ENCODE results near the gene DIP2C. TPM values are rescaled to one million over a fixed set of nuclear protein-coding genes. Genes with fewer than 3 reads are reported as not detected.
"Not testable (repeated sequence)": the region's sequence is repeated elsewhere in the genome, so short reads cannot be mapped to it uniquely, and the experiment has no call there.

Gene DIP2C
- polyA plus RNA-seq, 2 donors, result 2.2 to 2.7 TPM

GRCh38 chr10:265816-266588, 423.5 kb downstream of the DIP2C start:
- not testable (repeated sequence) for H3K36me3 ChIP-seq (ENCODE audit: control insufficient read depth in 2 of 2, insufficient read depth in 2 of 2, low read length in 1 of 2); H3K4me1 ChIP-seq (ENCODE audit: control insufficient read depth in 2 of 2, insufficient read depth in 2 of 2, low read length in 1 of 2); H3K9me3 ChIP-seq (ENCODE audit: control insufficient read depth in 2 of 2, insufficient read depth in 1 of 2, low read depth in 1 of 2, low read length in 1 of 2); H3K27me3 ChIP-seq (ENCODE audit: control insufficient read depth in 1 of 2, insufficient read depth in 2 of 2, low read length in 2 of 2); H3K4me3 ChIP-seq (ENCODE audit: low read depth in 1 of 2, low read length in 2 of 2); H3K27ac ChIP-seq (ENCODE audit: low read depth in 2 of 2, low read length in 1 of 2)
- WGBS, 2 donors, result 79 to 86% methylated on average over 3 to 4 of the region's 5 CpGs

DNA sequence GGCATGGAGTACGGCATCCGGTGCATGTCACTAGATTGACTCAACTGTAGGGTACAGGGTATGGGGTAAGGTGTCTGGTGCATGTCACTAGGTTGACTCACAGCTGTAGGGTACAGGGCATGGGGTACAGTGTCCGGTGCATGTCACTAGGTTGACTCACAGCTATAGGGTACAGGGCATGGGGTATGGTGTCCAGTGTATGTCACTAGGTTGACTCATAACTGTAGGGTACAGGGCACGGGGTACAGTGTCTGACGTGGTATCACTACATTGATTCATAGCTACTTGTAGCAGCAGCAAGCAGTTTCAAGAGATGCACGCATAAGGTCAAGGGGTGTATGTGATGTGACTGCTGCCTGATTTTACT, 424.4 kb downstream of the DIP2C start:
- not testable (repeated sequence) for H3K27ac ChIP-seq (ENCODE audit: low read depth in 2 of 2, low read length in 1 of 2); H3K4me3 ChIP-seq (ENCODE audit: low read depth in 1 of 2, low read length in 2 of 2); H3K27me3 ChIP-seq (ENCODE audit: control insufficient read depth in 1 of 2, insufficient read depth in 2 of 2, low read length in 2 of 2); H3K9me3 ChIP-seq (ENCODE audit: control insufficient read depth in 2 of 2, insufficient read depth in 1 of 2, low read depth in 1 of 2, low read length in 1 of 2); H3K36me3 ChIP-seq (ENCODE audit: control insufficient read depth in 2 of 2, insufficient read depth in 2 of 2, low read length in 1 of 2); H3K4me1 ChIP-seq (ENCODE audit: control insufficient read depth in 2 of 2, insufficient read depth in 2 of 2, low read length in 1 of 2)
- 90 to 95% methylated on average over 6 of the region's 6 CpGs for WGBS, 2 donors

DNA sequence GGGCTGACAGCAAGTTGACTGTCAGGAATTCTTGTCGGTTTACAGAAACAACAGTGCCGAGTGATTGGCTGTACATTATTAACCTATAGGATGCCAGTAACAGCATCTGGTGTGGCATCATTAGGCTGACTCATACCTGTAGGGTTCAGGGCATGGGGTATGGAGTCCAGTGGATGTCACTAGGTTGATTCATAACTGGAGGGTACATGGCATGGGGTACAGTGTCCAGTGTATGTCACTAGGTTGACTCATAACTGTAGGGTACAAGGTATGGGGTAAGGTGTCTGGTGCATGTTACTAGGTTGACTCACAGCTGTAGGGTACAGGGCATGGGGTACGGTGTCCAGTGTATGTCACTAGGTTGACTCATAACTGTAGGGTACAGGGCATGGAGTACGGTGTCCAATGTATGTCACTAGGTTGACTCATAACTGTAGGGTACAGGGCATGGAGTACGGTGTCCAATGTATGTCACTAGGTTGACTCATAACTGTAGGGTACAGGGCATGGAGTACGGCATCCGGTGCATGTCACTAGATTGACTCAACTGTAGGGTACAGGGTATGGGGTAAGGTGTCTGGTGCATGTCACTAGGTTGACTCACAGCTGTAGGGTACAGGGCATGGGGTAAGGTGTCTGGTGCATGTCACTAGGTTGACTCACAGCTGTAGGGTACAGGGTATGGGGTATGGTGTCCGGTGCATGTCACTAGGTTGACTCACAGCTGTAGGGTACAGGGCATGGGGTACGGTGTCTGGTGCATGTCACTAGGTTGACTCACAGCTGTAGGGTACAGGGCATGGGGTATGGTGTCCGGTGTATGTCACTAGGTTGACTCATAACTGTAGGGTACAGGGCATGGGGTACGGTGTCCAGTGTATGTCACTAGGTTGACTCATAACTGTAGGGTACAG, 425.1 kb downstream of the DIP2C start:
- H3K27ac ChIP-seq (ENCODE audit: low read depth in 2 of 2, low read length in 1 of 2); H3K27me3 ChIP-seq (ENCODE audit: control insufficient read depth in 1 of 2, insufficient read depth in 2 of 2, low read length in 2 of 2); H3K9me3 ChIP-seq (ENCODE audit: control insufficient read depth in 2 of 2, insufficient read depth in 1 of 2, low read depth in 1 of 2, low read length in 1 of 2); H3K4me3 ChIP-seq (ENCODE audit: low read depth in 1 of 2, low read length in 2 of 2); H3K36me3 ChIP-seq (ENCODE audit: control insufficient read depth in 2 of 2, insufficient read depth in 2 of 2, low read length in 1 of 2); H3K4me1 ChIP-seq (ENCODE audit: control insufficient read depth in 2 of 2, insufficient read depth in 2 of 2, low read length in 1 of 2): not testable (repeated sequence)
- 76 to 77% methylated on average over 11 of the region's 11 CpGs for WGBS, 2 donors

GRCh38 chr10:260819-261429, 428.5 kb downstream of the DIP2C start:
- Histone ChIP-seq H3K27me3 (ENCODE audit: control insufficient read depth in 1 of 2, insufficient read depth in 2 of 2, low read length in 2 of 2) (no peaks in the 10 kb centered on the region), H3K4me1 (ENCODE audit: control insufficient read depth in 2 of 2, insufficient read depth in 2 of 2, low read length in 1 of 2) (no peaks in the 10 kb centered on the region), H3K27ac (ENCODE audit: low read depth in 2 of 2, low read length in 1 of 2) (no peak overlapping the region), H3K36me3 (ENCODE audit: control insufficient read depth in 2 of 2, insufficient read depth in 2 of 2, low read length in 1 of 2) (no peaks in the 10 kb centered on the region), H3K4me3 (ENCODE audit: low read depth in 1 of 2, low read length in 2 of 2) (no peak overlapping the region), H3K9me3 (ENCODE audit: control insufficient read depth in 2 of 2, insufficient read depth in 1 of 2, low read depth in 1 of 2, low read length in 1 of 2) (no peaks in the 10 kb centered on the region)
- 81 to 85% methylated on average over 15 of the region's 15 CpGs for WGBS, 2 donors

DNA sequence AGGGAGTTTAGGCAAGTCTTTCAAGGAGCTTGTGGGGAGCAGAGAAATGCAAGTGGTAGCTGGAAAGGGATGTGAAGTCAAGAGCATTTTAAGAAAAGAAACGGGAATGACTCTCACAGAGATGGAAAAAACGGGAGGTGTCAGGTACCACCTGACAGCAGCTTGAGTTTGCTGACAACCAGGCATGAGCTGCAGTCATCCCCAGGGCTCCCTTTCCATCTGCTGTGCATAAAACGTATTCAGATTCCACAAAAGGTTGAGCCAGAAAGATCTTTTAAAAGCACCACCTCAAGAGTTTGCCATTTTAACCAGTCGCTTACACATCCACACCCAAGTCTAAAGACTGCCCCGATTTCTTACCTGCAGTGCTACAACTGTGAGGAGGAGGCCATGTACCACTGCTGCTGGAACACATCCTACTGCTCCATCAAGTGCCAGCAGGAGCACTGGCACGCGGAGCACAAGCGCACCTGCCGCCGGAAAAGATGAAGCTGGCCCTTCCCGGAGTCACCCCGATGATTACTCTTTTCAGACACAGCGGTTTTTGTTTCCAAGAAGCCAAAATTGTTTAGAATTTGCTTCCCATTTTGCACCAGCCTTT, 437.4 kb downstream of the DIP2C start:
- H3K27me3 ChIP-seq (ENCODE audit: control insufficient read depth in 1 of 2, insufficient read depth in 2 of 2, low read length in 2 of 2), result no peaks in the 10 kb centered on the region
- H3K4me3 ChIP-seq (ENCODE audit: low read depth in 1 of 2, low read length in 2 of 2), result no peak overlapping the region
- no peak overlapping the region for H3K27ac ChIP-seq (ENCODE audit: low read depth in 2 of 2, low read length in 1 of 2)
- H3K4me1 ChIP-seq (ENCODE audit: control insufficient read depth in 2 of 2, insufficient read depth in 2 of 2, low read length in 1 of 2), result no peaks in the 10 kb centered on the region
- no peaks in the 10 kb centered on the region for H3K9me3 ChIP-seq (ENCODE audit: control insufficient read depth in 2 of 2, insufficient read depth in 1 of 2, low read depth in 1 of 2, low read length in 1 of 2)
- peaks cover 12% of the 10 kb centered on the region in 2 donors for H3K36me3 ChIP-seq (ENCODE audit: control insufficient read depth in 2 of 2, insufficient read depth in 2 of 2, low read length in 1 of 2)
- 91 to 93% methylated on average over 13 of the region's 13 CpGs for WGBS, 2 donors

DNA sequence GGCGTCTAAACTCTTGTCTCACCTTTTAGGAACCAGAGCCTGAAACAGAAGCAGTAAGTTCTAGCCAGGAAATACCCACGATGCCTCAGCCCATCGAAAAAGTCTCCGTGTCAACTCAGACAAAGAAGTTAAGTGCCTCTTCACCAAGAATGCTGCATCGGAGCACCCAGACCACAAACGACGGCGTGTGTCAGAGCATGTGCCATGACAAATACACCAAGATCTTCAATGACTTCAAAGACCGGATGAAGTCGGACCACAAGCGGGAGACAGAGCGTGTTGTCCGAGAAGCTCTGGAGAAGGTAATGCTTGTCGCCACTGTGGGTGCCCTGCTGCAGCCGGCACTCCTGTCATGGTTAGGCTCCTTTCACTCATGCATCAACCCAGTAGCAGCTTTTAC, 441.2 kb downstream of the DIP2C start:
- no peak overlapping the region for H3K27ac ChIP-seq (ENCODE audit: low read depth in 2 of 2, low read length in 1 of 2)
- no peaks in the 10 kb centered on the region for H3K9me3 ChIP-seq (ENCODE audit: control insufficient read depth in 2 of 2, insufficient read depth in 1 of 2, low read depth in 1 of 2, low read length in 1 of 2)
- WGBS, 2 donors, result 95% methylated on average over 15 of the region's 15 CpGs
- no peaks in the 10 kb centered on the region for H3K27me3 ChIP-seq (ENCODE audit: control insufficient read depth in 1 of 2, insufficient read depth in 2 of 2, low read length in 2 of 2)
- H3K4me3 ChIP-seq (ENCODE audit: low read depth in 1 of 2, low read length in 2 of 2), result no peak overlapping the region
- H3K36me3 ChIP-seq (ENCODE audit: control insufficient read depth in 2 of 2, insufficient read depth in 2 of 2, low read length in 1 of 2), result peaks cover 12 to 19% of the 10 kb centered on the region in 2 donors
- no peaks in the 10 kb centered on the region for H3K4me1 ChIP-seq (ENCODE audit: control insufficient read depth in 2 of 2, insufficient read depth in 2 of 2, low read length in 1 of 2)

- H3K36me3 ChIP-seq (ENCODE audit: control insufficient read depth in 2 of 2, insufficient read depth in 2 of 2, low read length in 1 of 2), result peaks cover 12 to 19% of the 10 kb centered on the region in 2 donors
- no peaks in the 10 kb centered on the region for H3K4me1 ChIP-seq (ENCODE audit: control insufficient read depth in 2 of 2, insufficient read depth in 2 of 2, low read length in 1 of 2)
- no peak overlapping the region for H3K27ac ChIP-seq (ENCODE audit: low read depth in 2 of 2, low read length in 1 of 2)
- H3K4me3 ChIP-seq (ENCODE audit: low read depth in 1 of 2, low read length in 2 of 2), result no peak overlapping the region
- H3K27me3 ChIP-seq (ENCODE audit: control insufficient read depth in 1 of 2, insufficient read depth in 2 of 2, low read length in 2 of 2), result no peaks in the 10 kb centered on the region
- WGBS, 2 donors, result 95 to 97% methylated on average over 4 of the region's 4 CpGs
- no peaks in the 10 kb centered on the region for H3K9me3 ChIP-seq (ENCODE audit: control insufficient read depth in 2 of 2, insufficient read depth in 1 of 2, low read depth in 1 of 2, low read length in 1 of 2)
Measured at GRCh38 chr10:247480-247879, 442.0 kb downstream of the DIP2C start.

GRCh38 chr10:246431-246830, 443.0 kb downstream of the DIP2C start:
- Histone ChIP-seq H3K27me3 (ENCODE audit: control insufficient read depth in 1 of 2, insufficient read depth in 2 of 2, low read length in 2 of 2) (no peaks in the 10 kb centered on the region), H3K4me1 (ENCODE audit: control insufficient read depth in 2 of 2, insufficient read depth in 2 of 2, low read length in 1 of 2) (no peaks in the 10 kb centered on the region), H3K4me3 (ENCODE audit: low read depth in 1 of 2, low read length in 2 of 2) (no peak overlapping the region), H3K9me3 (ENCODE audit: control insufficient read depth in 2 of 2, insufficient read depth in 1 of 2, low read depth in 1 of 2, low read length in 1 of 2) (no peaks in the 10 kb centered on the region), H3K36me3 (ENCODE audit: control insufficient read depth in 2 of 2, insufficient read depth in 2 of 2, low read length in 1 of 2) (peaks cover 6 to 21% of the 10 kb centered on the region in 2 donors), H3K27ac (ENCODE audit: low read depth in 2 of 2, low read length in 1 of 2) (no peak overlapping the region)
- WGBS, 2 donors, result 94% methylated on average over 9 of the region's 9 CpGs

GRCh38 chr10:244227-244626, 445.2 kb downstream of the DIP2C start:
- 89 to 93% methylated on average over 7 of the region's 7 CpGs for WGBS, 2 donors
- Histone ChIP-seq H3K36me3 (ENCODE audit: control insufficient read depth in 2 of 2, insufficient read depth in 2 of 2, low read length in 1 of 2) (peaks cover 0 to 14% of the 10 kb centered on the region in 2 donors), H3K4me3 (ENCODE audit: low read depth in 1 of 2, low read length in 2 of 2) (no peak overlapping the region)

More at GRCh38 chr10:244227-244626, 445.2 kb downstream of the DIP2C start:
- Histone ChIP-seq H3K4me1 (ENCODE audit: control insufficient read depth in 2 of 2, insufficient read depth in 2 of 2, low read length in 1 of 2) (no peaks in the 10 kb centered on the region), H3K27ac (ENCODE audit: low read depth in 2 of 2, low read length in 1 of 2) (no peak overlapping the region), H3K27me3 (ENCODE audit: control insufficient read depth in 1 of 2, insufficient read depth in 2 of 2, low read length in 2 of 2) (no peaks in the 10 kb centered on the region), H3K9me3 (ENCODE audit: control insufficient read depth in 2 of 2, insufficient read depth in 1 of 2, low read depth in 1 of 2, low read length in 1 of 2) (no peaks in the 10 kb centered on the region)

Measured in esophagus (tissue), 2 donors.